ENCODE measurements around the gene MOCS1.

DNA sequence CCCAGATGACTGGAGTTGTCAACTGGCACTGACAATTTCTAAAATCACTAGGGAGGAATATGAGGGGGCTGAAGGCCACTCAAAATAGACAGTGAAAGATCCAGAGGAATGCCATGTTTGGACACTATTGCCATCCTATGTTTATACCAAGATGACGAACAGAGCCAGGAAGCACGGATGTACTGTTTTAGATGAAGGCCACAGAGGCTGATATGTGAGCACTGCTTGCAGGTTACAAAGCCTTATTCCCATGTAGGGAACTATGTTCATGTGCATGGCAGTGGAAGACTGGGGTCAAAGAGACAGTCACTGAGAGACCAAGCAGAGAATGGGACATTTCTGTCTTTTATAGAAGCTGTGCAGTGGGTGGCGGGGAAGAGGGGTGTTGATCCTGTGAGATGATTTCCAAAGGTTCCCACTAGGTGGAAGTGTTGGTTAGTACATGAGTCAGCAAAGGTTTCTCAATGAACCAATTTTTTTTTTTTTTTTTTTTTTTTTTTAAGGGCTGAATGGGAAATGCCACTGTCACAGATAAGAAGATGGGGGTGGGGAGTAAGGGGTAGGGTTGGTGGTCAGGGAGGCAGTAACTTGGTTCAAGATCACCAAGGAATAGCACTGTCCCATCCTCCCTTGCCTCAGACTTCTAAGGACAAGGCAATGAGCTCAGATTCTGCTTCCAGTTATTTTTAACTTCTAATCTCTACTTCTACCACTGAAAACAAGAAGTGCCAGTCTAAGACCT, 46.7 kb upstream of the MOCS1 start:
- no peak for TF ChIP-seq EZH2phosphoT487 (IDR thresholded peaks at IDR 0.05; ENCODE audit: low read depth)
- TF ChIP-seq, protein P1, sequence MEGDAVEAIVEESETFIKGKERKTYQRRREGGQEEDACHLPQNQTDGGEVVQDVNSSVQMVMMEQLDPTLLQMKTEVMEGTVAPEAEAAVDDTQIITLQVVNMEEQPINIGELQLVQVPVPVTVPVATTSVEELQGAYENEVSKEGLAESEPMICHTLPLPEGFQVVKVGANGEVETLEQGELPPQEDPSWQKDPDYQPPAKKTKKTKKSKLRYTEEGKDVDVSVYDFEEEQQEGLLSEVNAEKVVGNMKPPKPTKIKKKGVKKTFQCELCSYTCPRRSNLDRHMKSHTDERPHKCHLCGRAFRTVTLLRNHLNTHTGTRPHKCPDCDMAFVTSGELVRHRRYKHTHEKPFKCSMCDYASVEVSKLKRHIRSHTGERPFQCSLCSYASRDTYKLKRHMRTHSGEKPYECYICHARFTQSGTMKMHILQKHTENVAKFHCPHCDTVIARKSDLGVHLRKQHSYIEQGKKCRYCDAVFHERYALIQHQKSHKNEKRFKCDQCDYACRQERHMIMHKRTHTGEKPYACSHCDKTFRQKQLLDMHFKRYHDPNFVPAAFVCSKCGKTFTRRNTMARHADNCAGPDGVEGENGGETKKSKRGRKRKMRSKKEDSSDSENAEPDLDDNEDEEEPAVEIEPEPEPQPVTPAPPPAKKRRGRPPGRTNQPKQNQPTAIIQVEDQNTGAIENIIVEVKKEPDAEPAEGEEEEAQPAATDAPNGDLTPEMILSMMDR (IDR thresholded peaks at IDR 0.05; ENCODE audit: low read depth, low read length) = peak; percentile 57

Data from OCI-LY3 (cell line).